IPS DF 19.7 (cell line): Measurements from ENCODE around the gene NKIRAS1.
"Not testable (repeated sequence)": the region's sequence is repeated elsewhere in the genome, so short reads cannot be mapped to it uniquely, and the experiment has no call there.

Experiments used
- DNase-seq: peaks from one replicate; pipeline ENCODE4 v3.0.0-alpha.2; 2013; ENCODE audit warnings: low read depth, low spot score

Gene NKIRAS1

GRCh38 chr3:23940775-23941174 lies 24.0 kb upstream of the NKIRAS1 start:
- no peak for DNase-seq

GRCh38 chr3:23938688-23939087 lies 21.9 kb upstream of the NKIRAS1 start:
- DNase-seq, result no peak

GRCh38 chr3:23937296-23937695 lies 20.5 kb upstream of the NKIRAS1 start:
- DNase-seq, result no peak

GRCh38 chr3:23934253-23934652 lies 17.5 kb upstream of the NKIRAS1 start:
- DNase-seq, result no peak

- no peak for DNase-seq
These were observed 15.8 kb upstream of the NKIRAS1 start for GRCh38 chr3:23932571-23932970.

GRCh38 chr3:23931597-23931996 lies 14.8 kb upstream of the NKIRAS1 start:
- no peak for DNase-seq

GRCh38 chr3:23928524-23928923 lies 11.7 kb upstream of the NKIRAS1 start:
- no peak for DNase-seq

GRCh38 chr3:23926736-23927135 lies 9.9 kb upstream of the NKIRAS1 start:
- no peak for DNase-seq

- DNase-seq, result no peak
These were observed 9.5 kb upstream of the NKIRAS1 start for GRCh38 chr3:23926246-23926645.

GRCh38 chr3:23923786-23924185 lies 7.0 kb upstream of the NKIRAS1 start:
- no peak for DNase-seq

- DNase-seq, result no peak
These were observed 4.3 kb upstream of the NKIRAS1 start for GRCh38 chr3:23921052-23921511.

- no peak for DNase-seq
These were observed 3.4 kb upstream of the NKIRAS1 start for GRCh38 chr3:23920151-23920655.

GRCh38 chr3:23919628-23920027 lies 2.8 kb upstream of the NKIRAS1 start:
- no peak for DNase-seq

- DNase-seq, result not testable (repeated sequence)
These were observed 1.5 kb upstream of the NKIRAS1 start for GRCh38 chr3:23918331-23918730.

- not testable (repeated sequence) for DNase-seq
These were observed 1.0 kb upstream of the NKIRAS1 start for GRCh38 chr3:23917679-23918303.

- DNase-seq, result no peak
These were observed 471 bp downstream of the NKIRAS1 start for GRCh38 chr3:23916152-23916885.

- DNase-seq, result no peak
These were observed 1.2 kb downstream of the NKIRAS1 start for GRCh38 chr3:23915537-23916108.

GRCh38 chr3:23913873-23914743 lies 2.7 kb downstream of the NKIRAS1 start:
- no peak for DNase-seq

GRCh38 chr3:23913182-23913581 lies 3.6 kb downstream of the NKIRAS1 start:
- DNase-seq, result no peak

- not testable (repeated sequence) for DNase-seq
These were observed 4.5 kb downstream of the NKIRAS1 start for GRCh38 chr3:23912335-23912734.

GRCh38 chr3:23911397-23911796 lies 5.4 kb downstream of the NKIRAS1 start:
- DNase-seq, result no peak

- DNase-seq, result no peak
These were observed 7.4 kb downstream of the NKIRAS1 start for GRCh38 chr3:23909341-23909740.
